HG03097 (cell line): ENCODE data around the gene TMEM125.

Experiments
- ATAC-seq: cut with Tn5 transposase; IDR thresholded peaks from one replicate; pipeline ENCODE4 v1.9.1; 2021; ENCODE audit not compliant: unreplicated experiment, low FRiP score

TMEM125 gene

DNA sequence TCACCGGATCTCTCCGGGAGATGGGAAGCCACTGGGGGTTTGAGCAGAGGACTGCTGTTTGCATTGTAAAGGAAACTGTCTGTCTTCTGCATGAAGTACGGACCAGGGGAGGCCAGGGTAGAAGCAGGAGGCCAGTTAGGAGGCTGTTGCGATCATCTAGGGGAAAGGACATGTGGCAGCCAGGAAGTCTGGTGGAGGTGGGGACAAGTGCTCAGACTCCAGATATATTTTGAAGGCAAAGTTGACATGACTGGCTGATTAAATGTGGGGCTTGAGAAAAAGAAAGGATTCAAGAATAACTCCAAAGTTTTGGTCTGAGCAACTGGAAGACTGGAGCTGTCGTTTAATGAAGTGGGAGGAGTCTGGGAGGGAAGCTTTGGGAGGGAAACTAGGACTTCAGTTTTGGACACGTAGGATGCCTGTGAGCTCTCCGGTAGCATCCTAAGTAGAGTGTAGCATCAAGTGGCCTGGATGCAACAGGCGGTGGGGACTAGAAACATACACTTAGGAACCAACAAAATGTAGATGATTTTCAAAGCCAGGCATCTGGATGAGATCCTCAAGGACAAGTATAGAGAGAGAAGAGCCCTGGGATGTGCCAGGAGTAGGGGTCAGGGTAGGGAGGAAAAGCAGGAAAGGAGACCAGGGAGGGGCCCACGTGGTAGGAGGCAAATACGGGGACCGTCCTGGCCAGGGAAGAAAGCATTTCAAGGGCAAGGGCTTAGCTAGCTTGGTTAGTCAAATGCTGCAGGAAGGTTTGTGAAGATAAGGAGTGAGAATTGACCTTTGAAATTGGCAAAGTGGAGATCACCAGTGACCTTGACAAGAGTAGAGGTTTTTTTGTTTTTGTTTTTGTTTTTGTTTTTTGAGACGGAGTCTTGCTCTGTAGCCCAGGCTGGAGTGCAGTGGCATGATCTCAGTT lies 19.3 kb downstream of the TMEM125 start:
- ATAC-seq, result no peak

DNA sequence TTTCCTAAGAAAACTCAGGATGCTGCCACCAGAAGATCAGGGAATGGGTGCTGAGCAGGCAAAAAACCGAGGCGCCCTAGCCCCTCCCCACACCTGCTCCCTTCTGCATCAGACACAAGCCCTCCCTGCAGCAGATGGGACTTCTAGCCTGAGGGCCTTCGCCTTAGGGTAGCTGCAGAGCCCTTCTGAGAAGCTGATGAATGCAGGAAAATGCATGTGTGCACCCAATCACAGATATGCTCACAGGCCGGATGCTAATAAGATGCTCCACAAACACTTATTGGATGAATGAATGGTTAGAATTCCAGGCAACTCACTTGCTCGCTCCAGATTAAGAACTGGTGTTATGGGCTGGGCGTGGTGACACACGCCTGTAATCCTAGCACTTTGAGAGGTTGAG lies 22.4 kb downstream of the TMEM125 start:
- no peak for ATAC-seq

DNA sequence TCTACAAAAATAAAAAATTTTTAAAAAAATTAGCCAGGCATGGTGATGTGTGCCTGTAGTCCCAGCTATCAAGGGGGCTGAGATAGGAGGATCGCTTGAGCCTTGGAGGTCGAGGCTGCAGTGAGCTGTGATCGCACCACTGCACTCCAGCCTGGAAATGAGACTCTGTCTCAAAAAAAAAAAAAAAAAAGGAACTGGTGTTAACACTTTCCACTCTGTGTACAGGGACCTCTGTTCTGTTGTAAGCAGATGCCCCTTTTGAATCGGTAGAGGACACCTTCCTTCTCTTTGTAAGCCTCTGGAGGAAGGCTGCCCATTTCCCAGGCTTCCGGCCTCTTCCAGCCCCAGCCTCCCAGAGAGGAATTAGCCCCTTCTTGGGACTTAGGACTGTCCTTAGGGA lies 22.9 kb downstream of the TMEM125 start:
- ATAC-seq, result no peak

DNA sequence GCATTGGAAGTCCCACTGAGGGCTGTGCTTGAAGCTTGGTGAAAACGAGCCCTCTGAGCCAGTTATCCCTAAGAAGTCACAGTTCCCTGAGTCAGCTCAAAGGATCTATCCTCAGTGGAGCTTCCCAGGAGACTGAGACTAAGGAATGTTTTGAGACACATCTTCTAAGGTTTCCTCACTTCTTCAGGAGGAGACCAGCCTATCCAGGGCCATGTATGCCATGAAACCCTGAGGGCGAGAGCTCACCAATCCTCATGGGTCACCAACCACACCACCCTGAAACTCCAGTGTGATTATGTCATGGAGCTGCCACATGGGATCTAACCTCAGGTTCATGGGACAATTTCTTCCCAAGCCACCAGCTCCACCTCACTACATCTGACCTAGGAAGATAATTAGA lies 23.4 kb downstream of the TMEM125 start:
- no peak for ATAC-seq

DNA sequence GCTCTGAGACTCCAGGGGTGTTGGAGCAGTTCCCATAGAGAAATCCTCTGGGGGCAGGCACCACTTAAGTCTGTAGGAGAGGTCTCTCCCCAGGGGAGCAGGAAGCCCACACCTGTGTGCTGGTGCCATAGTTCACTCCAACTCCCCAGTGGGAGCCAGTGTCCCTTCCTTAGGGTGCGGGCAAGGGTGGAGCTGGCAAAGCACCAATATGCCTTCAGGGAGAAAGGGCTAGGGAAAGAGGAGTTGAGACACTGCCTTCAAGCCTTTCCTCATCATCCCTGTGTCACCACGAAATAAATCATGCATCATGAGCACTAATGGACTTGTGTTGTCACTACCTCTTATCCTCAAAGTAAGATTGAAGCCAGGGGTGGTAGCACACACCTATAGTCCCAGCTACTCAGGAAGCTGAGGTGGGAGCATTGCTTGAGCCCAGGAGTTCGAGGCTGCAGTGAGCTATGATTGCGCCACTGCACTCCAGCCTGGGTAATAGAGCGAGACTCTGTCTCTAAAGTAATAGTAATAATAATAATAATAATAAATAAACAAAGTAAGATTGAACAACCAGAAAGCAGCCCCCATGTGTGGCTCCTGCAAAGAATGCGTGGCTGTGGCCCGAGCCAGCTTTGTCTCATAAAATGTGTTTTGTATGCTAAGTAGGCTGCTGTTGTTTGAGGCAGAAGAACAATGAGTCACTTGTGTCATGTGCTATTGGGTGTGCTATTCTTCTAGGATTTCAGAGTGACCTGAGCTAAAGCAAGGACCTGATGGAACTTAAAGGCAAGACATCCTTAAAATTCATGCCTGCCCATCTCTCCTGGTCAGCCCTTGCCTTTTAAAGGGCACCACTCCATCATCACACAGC lies 24.3 kb downstream of the TMEM125 start:
- no peak for ATAC-seq

DNA sequence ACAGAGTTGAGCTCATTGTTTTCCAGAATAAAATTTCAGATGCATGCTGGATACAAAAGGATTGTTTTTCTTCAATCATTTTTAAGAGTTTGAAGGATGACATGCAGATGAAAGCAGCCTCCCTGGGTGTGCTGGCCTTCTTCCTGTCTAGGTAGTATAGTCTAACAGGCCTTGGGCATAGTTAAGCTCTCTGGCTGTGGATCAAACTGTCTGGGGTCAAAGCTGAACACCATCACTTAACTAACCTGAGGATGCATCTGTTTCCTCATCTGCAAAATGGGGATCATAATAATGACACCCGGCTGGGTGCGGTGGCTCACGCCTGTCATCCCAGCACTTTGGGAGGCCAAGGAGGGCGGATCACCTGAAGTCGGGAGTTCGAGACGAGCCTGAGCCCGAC lies 25.0 kb downstream of the TMEM125 start:
- ATAC-seq, result no peak

DNA sequence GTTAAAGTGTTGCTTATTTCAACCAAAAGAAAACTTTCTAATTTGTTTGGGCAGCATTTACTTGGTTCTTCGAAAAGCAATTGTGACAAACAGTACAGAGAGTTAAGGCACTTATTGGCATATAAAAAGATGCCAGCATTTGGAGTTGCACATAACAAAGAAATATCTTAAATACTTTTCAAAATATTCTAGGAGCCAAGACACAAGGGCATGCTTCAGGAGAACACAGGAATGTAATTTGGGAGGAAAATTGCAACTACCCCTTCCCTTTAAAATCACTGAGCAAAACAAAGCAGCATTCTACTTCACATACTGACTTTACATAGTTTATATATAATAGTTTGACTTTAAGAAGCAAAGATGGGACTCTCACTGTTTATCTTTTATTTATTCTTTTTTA lies 26.4 kb downstream of the TMEM125 start:
- no peak for ATAC-seq

DNA sequence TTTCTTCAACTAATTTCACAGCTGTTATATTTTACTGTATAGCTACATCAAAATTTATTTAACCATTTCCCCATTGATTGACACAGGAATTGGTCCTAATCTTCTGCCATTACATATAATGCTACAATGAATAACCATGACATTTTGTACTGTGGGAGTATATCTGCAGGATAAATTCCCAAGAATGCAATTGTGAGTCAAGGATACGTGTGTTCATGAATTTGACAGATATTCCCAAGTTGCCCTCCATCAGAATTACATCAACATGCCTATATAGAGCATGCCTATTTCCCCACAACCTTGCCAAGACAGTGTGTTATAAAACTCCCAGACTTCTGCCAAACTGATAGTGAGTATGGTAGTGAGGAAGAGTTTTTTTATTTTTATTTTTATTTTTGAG lies 28.3 kb downstream of the TMEM125 start:
- no peak for ATAC-seq

DNA sequence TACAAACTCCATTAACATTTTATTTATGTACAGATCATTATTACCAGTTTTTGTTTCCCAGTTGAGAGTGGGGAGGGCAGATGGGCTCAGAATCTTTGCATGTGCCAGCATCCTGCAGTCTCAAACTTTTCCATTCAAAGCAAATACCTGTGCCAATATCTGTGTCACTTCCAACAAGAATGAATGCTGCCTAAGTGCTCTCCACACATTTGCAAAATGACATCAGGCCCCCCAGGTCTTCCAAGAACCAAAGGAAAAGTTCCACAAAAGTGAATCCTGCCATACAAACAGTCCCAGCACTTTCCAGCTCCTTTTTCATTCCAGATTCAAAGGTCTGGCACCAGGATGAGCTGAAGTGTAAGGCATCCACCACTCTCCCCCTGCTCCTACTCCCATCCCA lies 29.3 kb downstream of the TMEM125 start:
- no peak for ATAC-seq

DNA sequence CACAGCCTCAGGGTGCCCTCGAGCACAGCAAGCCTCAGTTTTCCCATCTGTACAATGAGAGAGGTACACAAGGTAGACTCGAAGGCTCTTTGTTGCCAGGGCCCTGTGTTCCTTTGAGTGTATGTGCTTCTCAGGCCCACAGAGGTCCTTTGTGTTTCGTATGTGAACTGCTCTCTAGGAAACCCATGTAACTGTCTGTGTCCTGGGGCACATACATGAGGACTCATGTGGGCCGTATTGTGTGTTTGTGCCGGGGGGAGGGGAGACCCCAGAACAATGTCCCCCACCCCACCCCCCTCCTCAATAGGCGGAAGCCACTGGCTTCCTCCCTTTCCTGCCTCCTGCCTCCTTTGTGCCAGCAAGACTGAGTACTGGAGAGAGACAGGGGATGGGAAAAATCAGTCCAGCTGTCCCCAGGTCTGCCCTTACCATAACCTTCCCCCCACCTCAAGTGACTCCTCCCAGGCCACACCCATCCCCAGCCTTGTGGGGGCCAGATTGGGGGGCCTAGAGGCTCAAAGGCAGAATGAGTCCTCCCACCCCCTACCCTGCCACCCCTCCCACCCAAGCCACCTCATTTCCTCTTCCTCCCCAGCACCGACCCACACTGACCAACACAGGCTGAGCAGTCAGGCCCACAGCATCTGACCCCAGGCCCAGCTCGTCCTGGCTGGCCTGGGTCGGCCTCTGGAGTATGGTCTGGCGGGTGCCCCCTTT lies 30.8 kb downstream of the TMEM125 start, which contains the start of gene TIE1:
Gene TIE1 (plus strand): TSS at position 605 of the 717 bp plus-strand sequence. CDS start 90 bp downstream, at position 695.
- ATAC-seq, result no peak

DNA sequence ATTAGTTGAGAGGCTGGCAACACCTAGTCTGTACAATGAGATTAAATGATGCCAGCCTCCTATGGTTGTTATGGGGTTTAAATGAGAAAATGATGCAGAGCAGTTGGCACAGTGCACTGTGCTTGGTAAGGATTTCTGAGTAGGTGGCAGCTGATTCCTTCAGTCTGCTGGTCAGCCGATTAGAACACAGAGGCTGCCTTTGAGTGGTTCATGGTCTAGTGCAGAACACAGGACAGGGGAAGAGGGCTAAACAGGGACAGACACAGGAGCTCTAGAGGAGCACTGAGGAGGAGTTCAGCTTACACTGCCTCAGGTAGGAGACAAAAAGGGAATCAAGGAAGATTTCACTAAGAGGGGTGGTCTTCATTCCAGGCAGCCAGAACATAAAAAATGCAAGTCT lies 32.4 kb downstream of the TMEM125 start:
- no peak for ATAC-seq

DNA sequence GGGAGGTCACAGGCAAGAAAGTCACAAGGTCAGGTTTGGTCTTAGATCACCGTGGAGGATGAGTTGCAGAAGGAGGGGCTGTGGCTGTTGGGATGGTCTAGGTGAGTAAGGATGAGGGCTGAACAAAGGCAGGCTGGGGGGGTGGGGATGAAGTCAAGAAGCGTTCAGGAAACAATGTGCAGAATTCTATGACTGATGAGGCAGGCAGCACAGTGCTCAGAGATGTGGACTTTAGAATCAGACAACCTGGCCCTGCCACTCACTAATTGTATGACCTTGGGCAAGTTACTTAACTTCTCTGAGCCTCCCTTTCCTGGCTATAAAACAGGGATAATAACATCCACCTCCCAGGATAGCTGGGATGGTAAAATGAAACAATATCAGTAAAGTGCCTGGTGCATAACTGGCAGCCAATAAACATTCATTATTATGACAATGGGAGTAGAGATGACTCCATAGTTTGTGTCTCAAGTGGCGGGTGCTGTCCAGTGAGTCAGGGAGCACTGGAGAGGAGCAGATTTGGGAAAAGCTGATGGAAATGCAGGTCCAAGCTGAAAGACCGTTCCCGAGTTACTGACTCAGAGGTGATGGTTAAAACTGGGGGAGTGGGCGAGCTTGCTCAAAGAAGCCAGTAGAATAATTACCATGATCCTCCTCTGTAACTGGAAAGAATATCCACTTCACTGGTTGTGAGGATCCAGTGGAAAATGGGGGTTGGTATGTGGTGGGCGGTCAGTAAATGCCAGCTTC lies 33.1 kb downstream of the TMEM125 start:
- no peak for ATAC-seq

DNA sequence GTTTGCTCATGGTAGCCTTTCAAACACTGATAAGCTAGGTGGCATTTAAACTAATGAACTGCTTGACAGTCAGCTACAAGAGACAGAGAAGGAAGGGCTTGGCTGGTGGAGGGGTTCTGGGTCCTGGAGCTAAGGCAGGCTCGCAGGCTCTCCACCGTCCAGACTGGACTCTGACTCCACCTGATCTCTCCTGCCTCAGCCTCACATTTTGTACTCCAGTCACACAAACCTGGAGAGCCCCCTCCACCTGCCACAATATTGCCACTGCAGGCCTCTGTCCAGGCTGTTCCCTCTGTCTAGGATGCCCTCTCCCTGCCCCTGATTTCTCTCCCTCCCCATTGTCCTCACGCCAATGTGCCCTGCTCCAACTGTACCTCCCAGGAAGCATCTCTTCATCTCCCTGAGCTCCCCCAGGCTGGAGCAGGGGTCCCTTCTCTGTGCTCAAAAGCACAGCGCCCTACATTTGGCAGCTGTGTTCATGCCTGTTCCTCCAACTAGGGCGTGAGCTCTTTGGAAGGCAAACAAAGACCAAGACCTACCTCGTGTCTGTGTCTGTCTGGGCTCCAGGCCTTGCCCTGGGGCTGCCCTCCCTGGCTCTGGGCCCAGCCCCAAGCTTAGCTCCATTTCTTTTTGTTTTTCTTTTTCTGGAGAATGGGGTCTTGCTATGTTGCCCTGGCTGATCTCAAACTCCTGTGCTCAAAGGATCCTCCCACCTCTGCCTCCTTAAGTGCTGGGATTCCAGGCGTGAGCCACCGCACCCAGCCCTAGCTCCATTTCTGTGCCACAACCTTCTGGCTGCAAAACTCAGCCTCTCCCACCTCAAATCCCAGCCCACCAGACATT lies 33.9 kb downstream of the TMEM125 start:
- no peak for ATAC-seq

DNA sequence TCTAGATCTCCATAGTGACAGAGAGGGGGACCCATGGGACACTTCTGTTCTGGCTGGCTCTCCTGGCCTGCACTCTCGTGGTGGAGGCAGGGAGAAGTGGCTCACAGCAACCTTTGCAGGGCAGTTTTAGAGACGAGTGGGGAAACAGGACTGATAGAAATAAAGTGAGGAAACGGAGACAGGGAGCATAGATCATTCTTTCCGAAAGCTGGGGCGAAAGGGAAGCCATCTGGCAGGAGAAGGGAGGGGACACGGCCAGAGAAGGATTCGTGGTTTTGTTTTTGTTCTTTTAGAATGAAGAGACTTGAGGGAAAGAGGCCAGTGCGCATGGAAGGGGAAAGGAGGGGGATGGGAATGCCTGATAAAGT lies 34.5 kb downstream of the TMEM125 start:
- no peak for ATAC-seq

DNA sequence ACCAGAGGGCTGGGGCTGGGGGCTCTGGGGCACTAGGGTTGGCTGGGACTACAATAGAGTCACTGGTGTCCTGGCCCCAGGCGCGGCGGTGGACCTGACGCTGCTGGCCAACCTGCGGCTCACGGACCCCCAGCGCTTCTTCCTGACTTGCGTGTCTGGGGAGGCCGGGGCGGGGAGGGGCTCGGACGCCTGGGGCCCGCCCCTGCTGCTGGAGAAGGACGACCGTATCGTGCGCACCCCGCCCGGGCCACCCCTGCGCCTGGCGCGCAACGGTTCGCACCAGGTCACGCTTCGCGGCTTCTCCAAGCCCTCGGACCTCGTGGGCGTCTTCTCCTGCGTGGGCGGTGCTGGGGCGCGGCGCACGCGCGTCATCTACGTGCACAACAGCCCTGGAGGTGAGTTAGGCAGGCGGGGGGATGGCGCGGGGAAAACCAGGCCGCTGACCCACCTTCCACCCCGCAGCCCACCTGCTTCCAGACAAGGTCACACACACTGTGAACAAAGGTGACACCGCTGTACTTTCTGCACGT lies 35.1 kb downstream of the TMEM125 start:
- ATAC-seq, result no peak

DNA sequence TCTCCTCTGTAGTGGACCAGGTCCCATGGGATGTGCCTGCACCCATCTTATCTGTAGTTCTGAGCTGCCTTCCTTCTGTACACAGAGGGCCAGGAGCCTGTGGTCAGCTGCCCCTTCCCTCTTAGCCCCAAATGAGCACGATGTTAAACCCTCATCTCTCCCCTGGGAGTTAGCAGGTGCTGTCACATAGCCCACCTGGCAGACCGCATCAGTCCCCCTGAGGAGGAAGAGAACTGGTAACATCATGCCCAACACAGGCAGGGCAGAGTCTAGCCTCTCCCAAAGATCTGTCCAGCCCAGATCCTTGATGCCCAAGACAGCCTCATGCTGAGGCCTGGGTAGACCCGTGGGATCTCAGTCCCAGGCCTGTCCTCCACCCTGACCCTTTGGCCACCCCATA lies 35.7 kb downstream of the TMEM125 start:
- no peak for ATAC-seq

DNA sequence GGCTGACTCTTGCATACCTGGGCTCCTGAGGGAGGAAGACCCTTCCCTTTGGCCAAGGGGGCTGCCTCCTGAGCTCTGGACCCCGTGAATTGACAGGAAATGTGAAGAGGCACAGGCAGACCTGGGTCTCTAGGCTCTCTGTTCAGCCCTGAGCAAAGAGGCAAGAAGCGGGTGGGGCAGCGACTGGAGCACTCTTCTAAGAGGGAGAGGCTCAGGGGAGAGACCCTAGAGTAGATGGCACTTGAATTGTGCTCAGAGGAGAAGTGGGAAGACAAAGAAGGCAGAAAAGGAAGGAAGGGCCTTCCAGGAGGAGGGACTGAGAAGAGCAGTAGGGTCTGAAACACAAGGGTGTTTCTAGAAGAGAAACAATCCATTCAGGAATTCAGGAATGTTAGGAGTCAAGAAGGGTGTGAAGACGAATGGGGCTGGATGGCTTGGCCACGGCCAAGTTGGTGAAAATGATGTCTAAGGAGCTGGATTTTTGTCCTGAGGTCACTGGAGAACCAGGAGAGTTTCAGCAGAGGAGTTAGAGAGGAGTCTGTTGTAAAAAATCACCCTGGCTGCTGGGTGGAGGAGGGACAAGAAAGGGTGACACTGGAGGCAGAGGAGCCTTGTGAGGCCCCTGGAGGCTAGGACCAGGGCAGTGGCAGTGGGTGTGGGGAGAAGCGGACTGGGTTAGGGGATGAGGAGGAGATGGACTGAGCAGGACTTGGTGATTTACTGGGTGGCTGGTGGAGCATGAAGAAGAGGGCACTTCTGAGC lies 36.3 kb downstream of the TMEM125 start:
- ATAC-seq, result no peak

DNA sequence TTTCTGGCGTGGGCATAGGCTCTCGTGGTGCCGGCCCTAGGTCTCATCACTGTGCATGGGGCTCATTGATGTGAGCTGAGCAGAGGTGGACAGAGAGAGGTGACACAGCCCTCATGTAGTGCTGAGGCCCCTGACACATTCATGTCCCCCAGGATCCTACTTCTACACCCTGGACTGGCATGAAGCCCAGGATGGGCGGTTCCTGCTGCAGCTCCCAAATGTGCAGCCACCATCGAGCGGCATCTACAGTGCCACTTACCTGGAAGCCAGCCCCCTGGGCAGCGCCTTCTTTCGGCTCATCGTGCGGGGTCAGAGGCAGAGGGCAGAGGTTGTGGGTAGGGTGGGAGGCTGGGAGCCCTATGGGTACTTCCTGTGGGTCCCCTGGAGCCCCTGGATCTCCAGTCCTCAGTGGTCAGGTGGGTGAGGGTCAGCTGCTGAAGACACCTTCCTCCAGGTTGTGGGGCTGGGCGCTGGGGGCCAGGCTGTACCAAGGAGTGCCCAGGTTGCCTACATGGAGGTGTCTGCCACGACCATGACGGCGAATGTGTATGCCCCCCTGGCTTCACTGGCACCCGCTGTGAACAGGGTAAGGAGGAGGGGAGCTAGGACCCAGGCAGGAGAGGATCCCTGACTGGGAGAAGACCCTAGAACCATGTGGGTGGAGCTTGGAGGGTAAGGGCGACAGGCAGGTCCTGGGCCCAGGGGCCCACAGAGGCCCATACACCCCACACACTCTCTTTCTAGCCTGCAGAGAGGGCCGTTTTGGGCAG lies 37.1 kb downstream of the TMEM125 start:
- ATAC-seq, result no peak
